H1 (cell line): ENCODE data around the gene UROC1. TPM values are rescaled to one million over a fixed set of nuclear protein-coding genes. Genes with fewer than 3 reads are reported as not detected.

Experiments
- CTCF ChIA-PET: fragments of 300-600 bp; sonication (Branson Sonifier 250); formaldehyde crosslinking; loops from one replicate; lab custom pipeline; 2021; ENCODE audit not compliant: partially characterized antibody; lab: Charles Lee
- POLR2A ChIA-PET: fragments of 300-600 bp; sonication (Branson Sonifier 250); formaldehyde crosslinking; loops from one replicate; lab custom pipeline; 2021; ENCODE audit warnings: inconsistent platforms; ENCODE audit not compliant: partially characterized antibody; lab: Charles Lee
- DNase-seq, 2 experiments: peaks; one replicate each; pipeline versions ENCODE4 v3.0.0 to v3.0.0-alpha.2; 2010 to 2022; ENCODE audit warnings: low spot score in 2 of 2, low read depth in 1 of 2, mixed read lengths in 1 of 2
- FAIRE-seq: peaks from 2 replicates; lab custom pipeline; 2011; peaks lifted over from hg19 to GRCh38; lab: Jason Lieb, UNC
- H2AFZ ChIP-seq: 2 replicates; pipeline ENCODE4 v1.8.1; 2012; ENCODE audit warnings: low read length, inconsistent platforms
- H2AK5ac ChIP-seq: 2 replicates; pipeline ENCODE4 v1.6.1; 2013; ENCODE audit warnings: low read depth, low read length
- H2BK120ac ChIP-seq: replicated peaks from 2 replicates; pipeline ENCODE3; 2013; ENCODE audit warnings: low read depth, low read length, inconsistent platforms
- H2BK12ac ChIP-seq: 2 replicates; pipeline ENCODE4 v1.6.1; 2013; ENCODE audit warnings: low read depth, low read length
- H2BK15ac ChIP-seq: 2 replicates; pipeline ENCODE4 v1.6.1; 2013; ENCODE audit warnings: low read length
- H2BK20ac ChIP-seq: 2 replicates; pipeline ENCODE4 v1.6.1; 2013; ENCODE audit warnings: low read length
- H2BK5ac ChIP-seq: 2 replicates; pipeline ENCODE4 v1.6.1; 2013; ENCODE audit warnings: low read depth, low read length
- H3K14ac ChIP-seq: 2 replicates; pipeline ENCODE4 v1.6.1; 2013; ENCODE audit warnings: inconsistent platforms; ENCODE audit not compliant: insufficient read length
- H3K18ac ChIP-seq: 2 replicates; pipeline ENCODE4 v1.6.1; 2013; ENCODE audit warnings: low read length; ENCODE audit errors: extremely low read depth
- H3K23ac ChIP-seq: 2 replicates; pipeline ENCODE4 v1.6.1; 2013; ENCODE audit warnings: inconsistent platforms; ENCODE audit not compliant: insufficient read length
- H3K23me2 ChIP-seq: 2 replicates; pipeline ENCODE4 v1.6.1; 2013; ENCODE audit warnings: low read depth, low read length
- H3K27ac ChIP-seq: 2 replicates; pipeline ENCODE4 v1.6.1; 2011; ENCODE audit warnings: low read depth, low read length, inconsistent platforms
- H3K27me3 ChIP-seq, 4 experiments: replicated peaks in 1 of 4; 1 replicate in 1 of 4; 2 replicates in 3 of 4; pipeline versions ENCODE4 v1.6.1 to v1.8.1; 2011 to 2013; ENCODE audit warnings: low read length in 3 of 4, mild to moderate bottlenecking in 3 of 4, inconsistent platforms in 2 of 4, mixed read lengths in 2 of 4, moderate library complexity in 1 of 4; ENCODE audit not compliant: control insufficient read depth in 3 of 4, insufficient read depth in 3 of 4; ENCODE audit errors: extremely low read depth in 1 of 4
- H3K36me3 ChIP-seq, 4 experiments: 2 replicates each; pipeline versions ENCODE4 v1.6.1 to v1.8.1; 2011 to 2013; ENCODE audit warnings: mild to moderate bottlenecking in 4 of 4, low read length in 3 of 4, moderate library complexity in 2 of 4, control low read depth in 1 of 4, inconsistent platforms in 1 of 4; ENCODE audit not compliant: insufficient read depth in 4 of 4, control insufficient read depth in 2 of 4
- H3K4ac ChIP-seq: replicated peaks from 2 replicates; pipeline ENCODE3; 2013; ENCODE audit warnings: low read length, low read depth, mixed read lengths, inconsistent platforms; ENCODE audit not compliant: insufficient read length
- H3K4me1 ChIP-seq, 4 experiments: replicated peaks in 1 of 4; 1 replicate in 1 of 4; 2 replicates in 3 of 4; pipeline versions ENCODE4 v1.6.1 to v1.8.1; 2011 to 2013; ENCODE audit warnings: low read length in 3 of 4, inconsistent platforms in 2 of 4, mixed read lengths in 1 of 4; ENCODE audit not compliant: insufficient read depth in 4 of 4, control insufficient read depth in 3 of 4
- H3K4me2 ChIP-seq, 2 experiments: 2 replicates each; pipeline versions ENCODE4 v1.6.1 to v1.8.1; 2011 to 2013; ENCODE audit warnings: low read depth in 2 of 2, low read length in 2 of 2, control low read depth in 1 of 2, inconsistent platforms in 1 of 2, mild to moderate bottlenecking in 1 of 2; ENCODE audit not compliant: insufficient read depth in 1 of 2
- H3K4me3 ChIP-seq, 4 experiments: fragments of 200-600, 300-600 bp in 1 of 4; sonication (generic), shearing (Covaris generic), sonication (Bioruptor Twin) in 1 of 4; 2 replicates each; pipeline versions ENCODE4 v1.5.1 to v1.8.1; 2011 to 2016; ENCODE audit warnings: low read length in 4 of 4, low read depth in 3 of 4, control low read depth in 2 of 4, inconsistent platforms in 2 of 4, mild to moderate bottlenecking in 2 of 4, mixed read lengths in 1 of 4, moderate library complexity in 1 of 4; ENCODE audit not compliant: insufficient read depth in 2 of 4; ENCODE audit errors: extremely low read depth in 1 of 4
- H3K56ac ChIP-seq: replicated peaks from 2 replicates; pipeline ENCODE3; 2013; ENCODE audit warnings: low read depth, mild to moderate bottlenecking, mixed read lengths, low read length, inconsistent platforms; ENCODE audit not compliant: insufficient read length
- H3K79me1 ChIP-seq: 2 replicates; pipeline ENCODE4 v1.6.1; 2013; ENCODE audit warnings: low read depth, low read length, control low read depth
- H3K79me2 ChIP-seq, 2 experiments: 2 replicates each; pipeline versions ENCODE4 v1.6.1 to v1.8.1; 2012 to 2013; ENCODE audit warnings: low read length in 2 of 2, mild to moderate bottlenecking in 2 of 2, inconsistent platforms in 1 of 2; ENCODE audit not compliant: insufficient read depth in 2 of 2, control insufficient read depth in 1 of 2
- H3K9ac ChIP-seq, 4 experiments: replicated peaks in 1 of 4; 1 replicate in 1 of 4; 2 replicates in 3 of 4; pipeline versions ENCODE4 v1.6.1 to v1.8.1; 2011 to 2013; ENCODE audit warnings: low read depth in 3 of 4, low read length in 3 of 4, control low read depth in 2 of 4, mild to moderate bottlenecking in 2 of 4, moderate library complexity in 2 of 4, inconsistent platforms in 1 of 4; ENCODE audit errors: extremely low read depth in 1 of 4
- H3K9me3 ChIP-seq, 2 experiments: 2 replicates each; pipeline versions ENCODE4 v1.6.1 to v1.8.1; 2012 to 2013; ENCODE audit warnings: mild to moderate bottlenecking in 2 of 2, moderate library complexity in 2 of 2, control low read depth in 1 of 2, inconsistent platforms in 1 of 2, low read depth in 1 of 2, low read length in 1 of 2, mixed read lengths in 1 of 2; ENCODE audit not compliant: insufficient read depth in 2 of 2
- H4K20me1 ChIP-seq, 2 experiments: replicated peaks in 1 of 2; 2 replicates each; pipeline versions ENCODE3 to v1.8.1; 2011 to 2013; ENCODE audit warnings: inconsistent platforms in 2 of 2, low read length in 2 of 2, mild to moderate bottlenecking in 1 of 2; ENCODE audit not compliant: insufficient read depth in 2 of 2, control insufficient read depth in 1 of 2
- H4K5ac ChIP-seq: 2 replicates; pipeline ENCODE4 v1.6.1; 2013; ENCODE audit warnings: low read length, low read depth, mixed read lengths, inconsistent platforms; ENCODE audit not compliant: insufficient read length
- H4K8ac ChIP-seq: 2 replicates; pipeline ENCODE4 v1.8.0; 2013; ENCODE audit warnings: mild to moderate bottlenecking, moderate library complexity, low read length, inconsistent platforms; ENCODE audit not compliant: insufficient read depth; ENCODE audit errors: extremely low read depth
- H4K91ac ChIP-seq: replicated peaks from 2 replicates; pipeline ENCODE3; 2013; ENCODE audit warnings: low read length, mixed read lengths, inconsistent platforms; ENCODE audit not compliant: insufficient read length
- CBX5 ChIP-seq: fragments of 300-800, 300-1000 bp; sonication (generic); IDR thresholded peaks from 2 replicates; pipeline ENCODE4 v1.7.1; 2016; ENCODE audit warnings: antibody characterized with exemption, low read length, low read depth
- SIX5 ChIP-seq: IDR thresholded peaks from 2 replicates; pipeline ENCODE4 v1.6.1; 2011; ENCODE audit warnings: mild to moderate bottlenecking, low read depth, low read length
- WGBS, 2 experiments: shearing (Covaris generic) in 1 of 2; methylation state at CpG; one replicate each; pipeline versions ENCODE4 v1.1.6 to v1.1.7; 2013 to 2015; ENCODE audit warnings: low lambda C conversion rate in 2 of 2, mixed read lengths in 2 of 2, inconsistent platforms in 1 of 2, low coverage in 1 of 2, missing lambda C conversion rate in 1 of 2; ENCODE audit not compliant: insufficient replicate concordance in 2 of 2, insufficient coverage in 1 of 2, insufficient read length in 1 of 2; ENCODE audit errors: extremely low coverage in 1 of 2, missing lambda C conversion rate in 1 of 2; 5-methylcytosine and 5-hydroxymethylcytosine counted together
- polyA plus RNA-seq, 7 experiments: library from polyadenylated mRNA; depleted of rRNA in 3 of 7; stranded (reverse) in 5 of 7; unstranded in 2 of 7; fragments of >200 nt in 5 of 7; fragments of 200-250 nt in 2 of 7; gene quantifications; 1 replicate in 5 of 7; 2 replicates in 1 of 7; 4 replicates in 1 of 7; pipeline versions ENCODE4 v1.2.1 to v1.2.3, GENCODE V29; 2011 to 2013; ENCODE audit warnings: missing spikeins in 2 of 7, mixed read lengths in 2 of 7
- total RNA-seq: library from RNA; stranded (reverse); fragmentation: NEBNext Ultra II Directional; extraction: Animal tissue kit (Norgen Biotek cat#: 25700); gene quantifications from 2 replicates; pipeline ENCODE4 v1.2.1, GENCODE V29; 2021

The UROC1 gene
- total and polyA plus RNA-seq, 2 of the 8 experiments (the other 6 are each of a cell fraction or from before 2014, with no cell fraction given) = 0.03 TPM; not detected in 1

- H2BK12ac ChIP-seq = no peak overlapping the region
- H3K79me1 ChIP-seq = peaks cover 5% of the 10 kb centered on the region; the same call in 1 of the 2 replicates
- no peak overlapping the region for H4K8ac ChIP-seq
- no peak overlapping the region; a peak in 1 of 7 replicates for H3K9ac ChIP-seq
- H2BK20ac ChIP-seq = no peak overlapping the region
- no peak overlapping the region for H3K23ac ChIP-seq
- H3K4me3 ChIP-seq = no peak overlapping the region
- TF ChIP-seq SIX5 (no peak), CBX5 (no peak)
- no peak overlapping the region for H4K5ac ChIP-seq
- H3K27ac ChIP-seq = no peak overlapping the region
- DNase-seq (no peak), FAIRE-seq (no peak)
- ChIA-PET CTCF (no interaction called here), POLR2A (interaction anchor here (0.7 to 1.2 kb wide), 3 partner anchors 9 to 12 kb away, joined by 3 to 5 read pairs (median 3); no protein-coding TSS in a partner anchor)
- no peaks in the 10 kb centered on the region for H3K23me2 ChIP-seq
- H3K56ac ChIP-seq = no peak overlapping the region
- H3K4me2 ChIP-seq = no peak overlapping the region
- peaks cover 0 to 18% of the 10 kb centered on the region in 2 experiments; a peak in 1 of 4 replicates for H3K79me2 ChIP-seq
- H3K36me3 ChIP-seq = peaks cover 25 to 85% (median 64%) of the 10 kb centered on the region in 4 experiments
- 93% methylated on average over 16 of the region's 16 CpGs; no CpG with 5 or more reads in 1 of the 2 experiments for WGBS, 2 experiments
- H2BK5ac ChIP-seq = no peak overlapping the region
- H3K14ac ChIP-seq = no peak overlapping the region
- no peak overlapping the region for H2AFZ ChIP-seq
- peaks cover 10 to 14% of the 10 kb centered on the region in 2 experiments for H4K20me1 ChIP-seq
- no peak overlapping the region for H2BK120ac ChIP-seq
- H4K91ac ChIP-seq = no peak overlapping the region
- no peaks in the 10 kb centered on the region for H3K27me3 ChIP-seq
- no peak overlapping the region for H3K4ac ChIP-seq
- H3K9me3 ChIP-seq = no peaks in the 10 kb centered on the region
- H2AK5ac ChIP-seq = no peak overlapping the region
- no peak overlapping the region for H2BK15ac ChIP-seq
- H3K18ac ChIP-seq = no peak overlapping the region
- H3K4me1 ChIP-seq = no peaks in the 10 kb centered on the region
Measured at GRCh38 chr3:126465928-126466544, 51.5 kb downstream of the UROC1 start.
